ENCODE results near the gene LRRC32.
A peak's percentile ranks its signal among the peaks of the same experiment; 100 is the strongest.

Gene LRRC32

DNA sequence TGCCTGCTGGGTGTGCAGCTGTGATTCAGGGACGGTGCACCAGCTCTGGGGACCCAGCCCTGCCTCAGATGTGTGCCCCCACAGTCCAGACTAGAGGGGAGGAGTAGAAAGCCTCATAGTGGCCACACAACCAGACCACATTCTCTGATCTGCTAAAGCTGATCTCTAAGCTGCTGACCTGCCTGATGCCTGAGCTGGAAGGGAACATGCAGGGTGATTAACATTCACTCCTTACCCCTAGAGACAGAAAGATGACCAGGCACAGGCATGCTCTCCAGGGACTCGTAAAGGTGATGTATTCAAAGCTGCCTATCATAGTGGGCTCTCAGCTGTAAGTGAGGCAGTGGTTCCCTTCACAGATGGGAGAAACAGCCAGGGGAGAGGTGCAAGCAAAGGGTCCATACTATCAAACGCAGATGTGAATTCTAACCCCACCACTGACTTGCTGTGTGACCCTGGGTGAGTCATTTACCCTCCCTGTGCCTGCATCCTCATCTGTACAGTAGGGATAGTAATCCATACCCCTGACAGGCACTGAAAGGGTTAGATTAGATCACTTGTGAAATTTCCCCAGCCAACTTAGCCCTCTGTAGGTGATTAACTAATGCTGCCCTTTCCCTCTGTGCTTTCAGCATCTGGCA, 29.0 kb upstream of the LRRC32 start:
- DNase-seq = no peak

DNA sequence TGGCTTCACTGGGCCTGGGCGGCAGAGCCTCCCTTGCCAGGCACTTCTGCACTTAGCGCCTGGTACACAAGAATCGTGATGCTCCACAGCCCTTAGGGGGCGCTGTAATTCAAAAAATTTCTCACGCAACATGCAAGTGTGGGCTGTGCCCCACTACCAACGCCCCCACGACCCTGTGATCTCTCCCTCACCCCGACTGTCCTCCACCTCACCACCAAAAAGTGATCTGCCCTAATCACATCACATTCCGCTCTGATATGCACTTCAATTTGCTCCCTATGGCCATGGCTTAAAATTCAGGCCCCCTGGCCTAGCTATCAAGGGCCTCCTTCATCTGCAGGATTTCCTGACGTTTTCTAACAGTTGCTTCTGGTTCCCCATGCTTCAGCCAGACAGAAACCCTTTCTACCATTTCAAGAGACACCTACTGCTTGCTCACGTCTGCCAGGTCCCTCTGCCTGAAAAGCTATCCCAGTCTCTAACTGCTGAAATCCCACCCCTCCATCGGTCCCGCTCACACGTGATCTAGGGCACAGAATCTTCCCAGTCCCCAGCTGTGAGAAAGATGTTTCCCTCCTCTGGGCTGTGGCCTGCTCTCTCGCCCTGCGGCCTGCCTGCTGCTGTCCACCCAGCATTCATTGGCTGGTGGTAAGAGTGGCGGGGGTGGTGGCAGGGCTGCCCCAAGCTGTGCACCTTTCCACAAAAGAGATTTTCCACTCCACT, 27.9 kb upstream of the LRRC32 start:
- DNase-seq = no peak

DNA sequence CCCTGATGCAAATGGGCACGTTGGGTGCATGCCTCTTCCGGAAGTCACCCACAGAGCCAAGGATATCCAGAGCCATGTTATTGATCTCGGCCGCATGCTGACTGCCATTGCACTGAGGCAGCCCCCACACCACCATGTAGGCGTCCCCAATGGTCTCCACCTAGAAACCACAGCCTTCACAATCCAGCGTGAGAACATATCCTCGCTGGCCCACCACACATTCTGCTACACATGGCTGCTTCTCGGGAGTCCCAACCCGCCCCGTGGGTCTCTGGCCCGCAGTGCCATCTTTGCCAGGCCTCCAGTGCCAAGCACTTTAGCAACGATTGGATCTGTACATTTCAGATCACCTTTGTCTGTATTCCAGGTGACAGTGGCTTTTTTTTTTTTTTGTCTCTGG, 26.2 kb upstream of the LRRC32 start:
- no peak for DNase-seq

GRCh38 chr11:76695771-76696170, 25.2 kb upstream of the LRRC32 start:
- DNase-seq = no peak

GRCh38 chr11:76695133-76695532, 24.6 kb upstream of the LRRC32 start:
- DNase-seq = no peak

GRCh38 chr11:76694664-76695063, 24.1 kb upstream of the LRRC32 start:
- DNase-seq = no peak

DNA sequence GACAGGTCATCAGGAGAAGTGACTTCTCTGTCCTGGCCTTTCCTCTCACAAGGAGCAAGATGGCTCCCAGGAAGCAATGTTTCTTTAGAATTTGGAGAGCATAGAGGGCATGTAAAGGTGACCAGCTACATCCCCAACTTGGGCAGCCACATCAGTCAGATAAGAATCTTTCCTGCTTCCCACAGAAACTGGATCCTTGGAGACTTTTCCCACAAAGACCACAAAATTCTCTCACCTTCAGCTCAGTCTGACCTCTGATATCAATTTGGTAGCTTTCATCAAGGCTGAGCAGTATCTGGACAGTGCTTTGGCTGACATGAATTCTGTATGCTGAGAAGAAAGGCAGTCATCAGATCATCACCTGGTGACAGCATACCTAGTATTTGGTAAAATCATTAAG, 23.3 kb upstream of the LRRC32 start:
- no peak for DNase-seq

DNA sequence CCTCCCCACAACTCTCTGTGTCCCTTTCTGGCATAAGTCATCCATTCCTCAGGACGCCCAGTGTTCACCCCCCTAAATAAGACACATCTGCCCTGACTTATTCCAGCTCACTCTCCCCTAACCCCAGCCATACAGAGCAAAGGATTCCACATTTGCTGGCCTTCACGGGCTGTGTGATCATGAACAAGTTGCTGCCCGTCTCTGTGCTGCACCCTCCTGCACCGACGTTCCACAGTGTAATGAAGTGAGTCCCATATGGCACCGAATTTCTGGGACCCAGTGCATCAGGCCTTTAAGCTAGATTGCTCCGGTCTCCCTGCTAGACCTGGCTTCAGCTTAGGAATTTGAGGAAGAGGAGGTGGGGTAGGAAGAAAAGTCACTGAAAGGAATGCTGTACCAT, 22.4 kb upstream of the LRRC32 start:
- no peak for DNase-seq

GRCh38 chr11:76691655-76692054, 21.1 kb upstream of the LRRC32 start:
- no peak for DNase-seq

DNA sequence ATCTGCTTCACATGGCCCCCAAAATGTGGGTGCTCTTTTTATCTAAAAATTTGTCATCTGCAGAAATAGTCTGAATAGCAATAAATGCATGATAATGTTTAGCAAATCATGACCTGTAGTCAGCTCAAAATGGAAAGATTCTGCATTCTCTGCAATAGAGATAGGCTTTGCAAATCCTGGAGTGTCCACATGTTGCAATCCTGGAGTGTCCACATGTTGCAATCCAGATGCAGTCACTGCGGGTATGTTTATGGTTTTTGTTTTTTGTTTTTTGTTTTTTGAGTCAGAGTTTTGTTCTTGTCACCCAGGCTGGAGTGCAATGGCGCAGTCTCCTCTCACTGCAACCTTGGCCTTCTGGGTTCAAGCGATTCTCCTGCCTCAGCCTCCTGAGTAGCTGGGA, 20.2 kb upstream of the LRRC32 start:
- DNase-seq = no peak

DNA sequence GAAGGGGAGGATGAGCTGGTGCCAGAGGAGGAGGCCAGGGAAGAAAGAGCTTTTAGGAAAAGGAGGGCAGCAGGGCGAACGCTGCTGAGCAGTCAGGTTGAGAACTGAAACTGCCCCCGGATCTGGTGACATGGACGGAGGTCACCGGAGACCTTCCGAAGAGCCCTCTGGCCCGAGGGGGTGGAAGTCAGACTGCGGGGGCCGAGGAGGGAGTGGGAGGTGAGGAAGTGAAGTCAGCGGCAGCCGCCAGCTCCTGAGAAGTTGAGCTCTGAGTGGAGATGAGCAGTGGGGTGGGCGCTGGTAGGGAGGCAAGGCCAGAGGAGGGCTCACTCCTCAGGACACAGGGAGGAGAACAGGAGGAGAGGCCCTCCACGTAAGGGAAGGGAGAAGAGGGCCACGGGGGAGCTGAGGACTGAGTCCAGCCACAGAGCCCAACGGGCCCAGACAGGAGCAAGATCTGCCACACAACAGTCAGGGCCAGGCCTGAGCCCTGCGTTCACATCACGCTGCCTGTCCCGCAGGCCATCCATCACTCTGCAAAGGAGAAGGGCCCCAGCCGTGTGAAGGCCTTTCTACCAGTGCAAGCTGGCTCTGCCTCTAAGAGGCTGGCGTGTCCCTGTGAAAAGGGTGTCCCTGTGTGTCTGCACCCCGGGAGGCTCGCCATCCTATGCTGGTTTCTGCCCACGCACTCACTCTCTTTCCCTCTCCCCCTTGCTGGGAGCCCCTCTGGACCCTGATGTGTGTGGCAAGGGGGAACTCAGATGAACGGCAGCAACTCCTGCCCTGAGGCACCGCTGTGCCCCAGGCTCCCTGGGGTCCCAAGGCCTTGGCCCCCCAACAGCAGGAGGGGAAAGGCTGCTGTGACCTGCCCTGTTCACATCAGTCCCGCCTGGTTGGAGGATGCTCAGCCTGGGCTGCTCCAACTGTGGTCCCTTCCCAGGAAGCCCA, 19.0 kb upstream of the LRRC32 start:
- DNase-seq = no peak

- no peak for DNase-seq
Measured at GRCh38 chr11:76688146-76688545, 17.6 kb upstream of the LRRC32 start.

DNA sequence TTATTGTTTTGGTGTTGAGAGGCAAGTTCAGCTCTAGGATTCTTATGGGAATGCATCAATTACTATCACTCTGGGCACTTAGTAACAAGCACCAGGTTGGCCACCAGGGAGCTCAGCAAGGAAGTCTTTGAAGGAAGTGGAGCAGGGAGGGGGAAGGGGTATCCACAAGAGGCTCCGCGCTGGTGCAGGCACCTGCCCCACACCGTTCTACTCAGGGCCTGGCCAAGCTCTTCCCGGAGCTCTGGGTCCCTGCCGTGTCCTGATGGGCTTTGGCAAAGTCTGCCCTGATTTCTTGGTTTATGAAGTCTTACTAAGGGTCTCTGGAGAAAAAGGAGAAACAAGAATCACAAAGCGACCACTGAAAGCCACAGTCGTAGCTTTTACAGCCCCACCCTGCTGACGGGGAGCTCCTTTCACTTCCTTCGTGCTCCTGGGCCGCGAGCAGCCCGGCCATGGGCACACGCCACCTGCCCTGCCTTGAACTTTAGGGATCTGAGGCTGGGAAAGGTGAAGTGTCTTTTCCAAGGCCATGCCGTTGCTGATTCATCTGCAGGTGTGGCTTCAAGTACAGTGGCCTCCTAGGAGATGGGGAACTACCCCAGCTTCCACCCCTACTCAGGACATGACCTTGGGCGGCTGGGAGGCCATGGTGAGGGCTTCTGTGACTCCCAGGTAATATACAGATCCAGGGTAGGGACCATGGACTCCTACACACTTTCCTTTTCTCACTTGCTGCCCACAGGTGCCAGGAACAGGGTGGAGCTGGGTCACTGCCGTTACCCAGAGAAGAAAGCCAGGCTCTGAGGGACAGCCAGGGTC, 15.9 kb upstream of the LRRC32 start:
- DNase-seq = no peak

DNA sequence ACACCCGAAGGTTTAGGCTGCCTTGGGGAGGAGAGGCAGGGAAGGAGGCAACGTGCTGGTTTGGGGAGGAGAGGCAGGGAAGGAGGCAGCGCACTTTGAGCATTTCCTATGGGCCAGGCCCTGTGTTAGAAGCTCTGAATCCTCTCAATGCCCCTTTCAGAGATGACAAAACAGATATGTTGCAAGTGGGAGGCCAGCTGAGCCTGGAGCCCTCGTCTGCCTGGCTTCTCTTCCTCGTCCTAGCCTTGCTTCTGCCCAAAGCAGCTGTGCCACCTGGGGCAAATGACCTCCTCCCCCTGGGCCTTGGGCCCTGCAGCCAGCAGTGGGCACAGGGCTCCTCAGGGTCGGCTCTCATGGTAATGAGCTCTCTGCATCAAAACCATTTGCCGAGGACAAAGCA, 15.3 kb upstream of the LRRC32 start:
- DNase-seq = no peak

GRCh38 chr11:76685237-76685636, 14.7 kb upstream of the LRRC32 start:
- DNase-seq = no peak

DNA sequence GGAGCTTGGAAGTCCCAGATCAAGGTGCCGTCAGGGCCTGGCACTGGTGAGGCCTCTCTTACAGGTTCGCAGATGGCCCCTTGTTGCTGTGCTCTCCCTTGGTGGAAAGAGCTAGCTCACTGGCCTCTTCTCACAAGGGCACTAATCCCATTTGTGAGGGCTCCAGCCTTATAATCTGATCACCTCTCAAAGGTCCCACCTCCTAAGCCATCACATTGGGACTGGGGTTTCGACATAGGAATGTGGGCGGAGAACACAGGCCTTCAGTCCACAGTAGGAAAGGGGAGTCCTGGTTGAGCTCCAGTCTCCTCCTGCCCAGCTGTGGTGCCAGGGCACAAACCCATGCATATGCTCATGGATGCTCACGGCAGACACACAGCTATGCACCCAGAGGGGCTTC, 14.0 kb upstream of the LRRC32 start:
- DNase-seq = no peak

DNA sequence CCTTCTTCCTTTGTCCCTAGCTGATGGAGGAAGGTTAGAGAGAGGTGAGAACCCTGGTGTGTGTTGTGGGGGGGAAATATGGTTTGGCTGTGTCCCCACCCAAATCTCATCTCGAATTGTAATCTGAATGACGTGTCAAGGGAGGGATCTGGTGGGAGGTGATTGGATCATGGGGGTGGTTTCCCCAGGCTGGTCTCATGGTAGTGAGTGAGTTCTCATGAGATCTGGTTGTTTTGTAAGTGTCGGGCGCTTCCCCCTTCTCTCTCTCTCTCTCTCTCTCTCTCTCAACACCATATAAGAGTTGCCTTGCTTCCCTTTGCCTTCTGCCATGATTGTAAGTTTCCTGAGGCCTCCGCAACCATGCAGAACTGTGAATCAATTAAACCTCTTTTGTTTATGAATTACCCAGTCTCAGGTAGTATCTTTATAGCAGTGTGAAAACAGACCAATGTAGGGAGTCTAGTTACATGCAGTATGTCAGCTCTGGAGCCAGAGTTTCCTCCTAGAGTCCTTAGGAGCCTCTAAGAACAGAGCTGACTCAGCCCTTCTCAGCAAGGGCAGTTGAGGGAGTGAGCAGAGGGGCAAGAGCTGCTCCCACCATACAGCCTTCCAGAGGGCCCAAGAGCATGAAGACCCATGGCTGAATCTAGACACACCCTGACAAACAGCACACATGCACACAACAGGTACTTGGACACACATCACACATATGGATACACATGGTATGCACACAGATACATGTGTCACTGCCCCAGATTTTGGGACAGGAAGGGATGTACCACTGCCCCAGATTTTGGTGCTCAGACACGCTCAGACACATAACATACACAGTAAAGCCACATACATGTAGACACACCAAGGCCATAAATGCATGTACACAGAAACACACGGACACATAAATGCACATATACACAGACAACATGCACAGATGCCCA, 12.9 kb upstream of the LRRC32 start:
- no peak for DNase-seq

DNA sequence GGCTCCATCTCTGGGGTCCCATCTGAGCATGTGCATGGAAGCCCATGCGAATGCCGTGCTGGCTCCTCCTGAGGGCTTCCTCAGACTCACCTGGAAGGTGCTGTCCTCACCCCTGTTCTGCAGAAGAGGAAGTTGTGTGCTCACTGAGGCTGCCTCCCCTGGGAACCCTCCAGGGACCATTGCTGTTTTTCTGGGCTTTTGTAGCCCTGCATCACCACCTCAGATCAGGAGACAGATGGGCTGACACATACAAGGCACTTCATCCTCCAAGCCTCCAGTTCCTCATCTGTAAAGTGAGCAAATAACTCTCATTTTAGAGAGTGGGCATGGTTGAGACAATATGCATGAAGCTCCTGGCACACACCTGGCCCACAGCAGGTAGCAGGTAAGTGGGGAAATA, 12.1 kb upstream of the LRRC32 start:
- no peak for DNase-seq

DNA sequence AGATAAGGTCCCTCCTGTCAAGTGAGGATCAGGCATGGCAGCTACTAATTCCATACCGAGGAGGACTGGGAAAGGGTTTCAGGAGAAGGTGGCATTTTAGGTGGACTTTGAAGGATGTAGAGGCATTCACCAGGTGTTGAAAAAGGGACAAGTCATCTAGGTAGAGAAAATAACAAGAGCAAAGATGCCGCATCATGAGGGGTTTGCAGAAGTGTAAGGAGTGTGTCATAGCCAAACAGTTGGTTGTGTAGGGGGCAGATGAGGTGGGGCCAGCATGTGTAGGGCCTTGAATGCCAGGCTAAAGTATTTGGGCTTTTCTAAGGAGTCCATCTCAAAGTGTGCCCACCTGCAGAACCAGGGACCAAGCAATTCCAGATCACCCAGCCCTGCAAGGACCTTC, 11.6 kb upstream of the LRRC32 start:
- no peak for DNase-seq

DNA sequence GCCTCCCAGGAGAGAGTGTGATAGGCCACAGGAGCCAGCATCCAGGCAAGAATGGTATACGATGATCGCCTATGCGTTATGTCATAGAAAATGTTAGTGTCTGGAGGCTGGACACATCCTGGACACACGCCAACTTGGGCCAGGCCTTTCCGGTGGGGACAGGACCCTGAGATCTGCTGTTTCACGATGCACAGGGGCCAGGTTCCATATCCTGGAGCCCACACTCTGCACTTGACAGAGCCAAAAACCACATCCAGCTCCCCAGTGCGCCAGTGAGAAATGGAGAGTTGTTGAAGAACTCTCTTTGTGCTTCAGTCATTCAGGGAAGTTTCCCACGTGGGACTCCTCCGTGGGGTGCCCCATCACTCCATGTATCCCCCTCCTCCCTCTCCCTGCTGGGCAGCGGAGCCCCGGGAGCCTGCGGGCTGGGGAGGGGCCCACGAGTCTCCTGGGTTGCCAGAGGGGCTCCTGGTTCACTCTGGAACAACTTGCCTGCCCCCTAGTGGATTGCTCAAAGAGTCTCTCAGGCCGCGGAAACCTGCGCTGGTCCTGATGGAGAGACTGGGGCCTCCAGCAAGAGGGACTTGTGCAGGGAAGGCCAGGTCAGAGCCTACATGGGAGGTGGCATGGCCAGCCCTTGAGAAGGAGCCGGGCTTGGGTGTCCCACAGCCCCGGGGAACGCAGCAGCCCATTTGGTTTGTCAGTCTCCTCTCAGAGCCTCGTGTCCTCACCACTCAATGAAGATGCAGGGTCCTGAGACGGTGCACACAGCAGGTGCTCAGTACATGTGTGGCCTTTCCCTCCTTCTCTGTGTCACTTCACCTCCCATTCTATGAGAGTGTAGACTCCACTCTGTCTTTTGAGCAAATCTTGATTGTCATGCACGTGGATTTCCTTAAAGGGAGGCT, 10.2 kb upstream of the LRRC32 start:
- peak; percentile 78 for DNase-seq

DNA sequence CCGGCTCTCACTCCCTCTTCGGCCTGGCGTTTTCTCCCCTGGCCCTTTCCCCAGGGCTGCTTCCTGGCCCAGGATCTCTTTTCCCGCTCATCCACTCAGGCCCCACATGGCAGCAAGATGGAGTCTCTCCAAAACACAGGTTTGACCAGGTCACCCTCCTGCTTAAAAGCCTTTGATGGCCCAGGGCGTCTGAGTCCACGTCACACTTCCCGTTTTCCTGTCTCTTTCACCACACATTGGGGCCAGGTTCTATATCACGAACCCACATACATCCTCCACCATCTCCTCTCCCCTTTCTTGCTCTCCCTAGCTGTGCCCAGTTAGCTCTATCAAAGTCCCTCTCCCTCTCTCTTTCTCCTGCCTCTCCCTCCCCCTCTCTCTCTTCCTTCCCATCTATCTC, 7.8 kb upstream of the LRRC32 start:
- DNase-seq = no peak
